PC-3 (cell line): ENCODE measurements around the gene SMAD3.

ENCODE experiments used
- CTCF ChIP-seq: fragments of 300-600 bp; sonication (generic); conservative IDR thresholded peaks from 2 replicates; pipeline ENCODE4 v1.5.1; 2017; ENCODE audit warnings: antibody characterized with exemption, low read depth, mild to moderate bottlenecking, low read length
- EZH2phosphoT487 ChIP-seq: fragments of 300-600 bp; sonication (generic); IDR thresholded peaks from 2 replicates; pipeline ENCODE4 v1.6.1; 2018; ENCODE audit warnings: mild to moderate bottlenecking, antibody characterized with exemption, low read length, borderline replicate concordance

- TF ChIP-seq CTCF = no peak
- no peak for TF ChIP-seq EZH2phosphoT487
Measured at GRCh38 chr15:67064607-67065530, 533 bp upstream of the SMAD3 start.
